Ovary (tissue), 3 donors: Measurements from ENCODE around the gene NPC2.

Source experiments
- CTCF ChIP-seq, 3 donors: fragments of 450-650 bp in 2 of 3; fragments of 200-600 bp in 1 of 3; IDR thresholded peaks; one replicate each; pipeline versions ENCODE4 v1.5.1 to v1.8.0; 2016 to 2022; ENCODE audit warnings: antibody characterized with exemption in 3 of 3, mild to moderate bottlenecking in 1 of 3
- EP300 ChIP-seq: sonication (generic); formaldehyde crosslinking; IDR thresholded peaks from one replicate; pipeline ENCODE4 v1.6.1; 2017; ENCODE audit warnings: antibody characterized with exemption
- POLR2A ChIP-seq: fragments of 450-650 bp; IDR thresholded peaks from one replicate; pipeline ENCODE4 v1.6.1; 2017; ENCODE audit warnings: antibody characterized with exemption, mild to moderate bottlenecking, moderate library complexity
- donor health status: DM: no; HTN: no; CAD: no.

GRCh38 chr14:74508844-74509428, 15.8 kb upstream of the NPC2 start:
- TF ChIP-seq CTCF (IDR thresholded peaks at IDR 0.05) = no peak
- no peak for TF ChIP-seq POLR2A
- no peak for TF ChIP-seq EP300
